ENCODE measurements around the gene ICAM5. TPM values are rescaled to one million over a fixed set of nuclear protein-coding genes. Genes with fewer than 3 reads are reported as not detected.
A peak's percentile ranks its signal among the peaks of the same experiment; 100 is the strongest.

ICAM5 gene
- total and polyA plus RNA-seq, 10 of the 15 experiments (the other 5 are each of a cell fraction or from before 2014, with no cell fraction given), result 0.14 to 4.6 (median 0.94) TPM; not detected in 2

GRCh38 chr19:10271543-10272086 lies 18.1 kb upstream of the ICAM5 start (continued):
- TF ChIP-seq, protein P1, sequence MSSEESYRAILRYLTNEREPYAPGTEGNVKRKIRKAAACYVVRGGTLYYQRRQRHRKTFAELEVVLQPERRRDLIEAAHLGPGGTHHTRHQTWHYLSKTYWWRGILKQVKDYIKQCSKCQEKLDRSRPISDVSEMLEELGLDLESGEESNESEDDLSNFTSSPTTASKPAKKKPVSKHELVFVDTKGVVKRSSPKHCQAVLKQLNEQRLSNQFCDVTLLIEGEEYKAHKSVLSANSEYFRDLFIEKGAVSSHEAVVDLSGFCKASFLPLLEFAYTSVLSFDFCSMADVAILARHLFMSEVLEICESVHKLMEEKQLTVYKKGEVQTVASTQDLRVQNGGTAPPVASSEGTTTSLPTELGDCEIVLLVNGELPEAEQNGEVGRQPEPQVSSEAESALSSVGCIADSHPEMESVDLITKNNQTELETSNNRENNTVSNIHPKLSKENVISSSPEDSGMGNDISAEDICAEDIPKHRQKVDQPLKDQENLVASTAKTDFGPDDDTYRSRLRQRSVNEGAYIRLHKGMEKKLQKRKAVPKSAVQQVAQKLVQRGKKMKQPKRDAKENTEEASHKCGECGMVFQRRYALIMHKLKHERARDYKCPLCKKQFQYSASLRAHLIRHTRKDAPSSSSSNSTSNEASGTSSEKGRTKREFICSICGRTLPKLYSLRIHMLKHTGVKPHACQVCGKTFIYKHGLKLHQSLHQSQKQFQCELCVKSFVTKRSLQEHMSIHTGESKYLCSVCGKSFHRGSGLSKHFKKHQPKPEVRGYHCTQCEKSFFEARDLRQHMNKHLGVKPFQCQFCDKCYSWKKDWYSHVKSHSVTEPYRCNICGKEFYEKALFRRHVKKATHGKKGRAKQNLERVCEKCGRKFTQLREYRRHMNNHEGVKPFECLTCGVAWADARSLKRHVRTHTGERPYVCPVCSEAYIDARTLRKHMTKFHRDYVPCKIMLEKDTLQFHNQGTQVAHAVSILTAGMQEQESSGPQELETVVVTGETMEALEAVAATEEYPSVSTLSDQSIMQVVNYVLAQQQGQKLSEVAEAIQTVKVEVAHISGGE (CRISPR knock-in tag; IDR thresholded peaks at IDR 0.05), result no peak; the same call in 1 of the 2 replicates
- TF ChIP-seq HDGF (IDR thresholded peaks at IDR 0.05) (no peak), SREBF1 (IDR thresholded peaks at IDR 0.05; ENCODE audit: low read length) (no peak), STAT3 (IDR thresholded peaks at IDR 0.05; ENCODE audit: low read depth, low read length) (no peak), NR2F1 (conservative IDR thresholded peaks at IDR 0.05) (peak; percentile 98), NFXL1 (IDR thresholded peaks at IDR 0.05; ENCODE audit: borderline replicate concordance) (no peak), SUZ12 (IDR thresholded peaks at IDR 0.05; ENCODE audit: unreplicated experiment) (no peak), FOXK2 (IDR thresholded peaks at IDR 0.05) (no peak), EGR1 (IDR thresholded peaks at IDR 0.05; ENCODE audit: borderline replicate concordance in 1 of 2, low read depth in 2 of 2, low read length in 2 of 2) (no peak), BRCA1 (IDR thresholded peaks at IDR 0.05; ENCODE audit: low read depth, low read length) (no peak), E4F1 (IDR thresholded peaks at IDR 0.05; ENCODE audit: borderline replicate concordance, partially characterized antibody) (no peak), TCF12 (IDR thresholded peaks at IDR 0.05; ENCODE audit: low read depth, low read length) (peak; percentile 79), NR2C1 (IDR thresholded peaks at IDR 0.05) (0 out of 2 replicates have a peak, but pooled peaks have one; percentile 30), ZNF274 (IDR thresholded peaks at IDR 0.05; ENCODE audit: insufficient read depth, insufficient read length) (no peak), NFYA (IDR thresholded peaks at IDR 0.05; ENCODE audit: borderline replicate concordance, low read depth, low read length) (no peak)
- TF ChIP-seq, protein P2, sequence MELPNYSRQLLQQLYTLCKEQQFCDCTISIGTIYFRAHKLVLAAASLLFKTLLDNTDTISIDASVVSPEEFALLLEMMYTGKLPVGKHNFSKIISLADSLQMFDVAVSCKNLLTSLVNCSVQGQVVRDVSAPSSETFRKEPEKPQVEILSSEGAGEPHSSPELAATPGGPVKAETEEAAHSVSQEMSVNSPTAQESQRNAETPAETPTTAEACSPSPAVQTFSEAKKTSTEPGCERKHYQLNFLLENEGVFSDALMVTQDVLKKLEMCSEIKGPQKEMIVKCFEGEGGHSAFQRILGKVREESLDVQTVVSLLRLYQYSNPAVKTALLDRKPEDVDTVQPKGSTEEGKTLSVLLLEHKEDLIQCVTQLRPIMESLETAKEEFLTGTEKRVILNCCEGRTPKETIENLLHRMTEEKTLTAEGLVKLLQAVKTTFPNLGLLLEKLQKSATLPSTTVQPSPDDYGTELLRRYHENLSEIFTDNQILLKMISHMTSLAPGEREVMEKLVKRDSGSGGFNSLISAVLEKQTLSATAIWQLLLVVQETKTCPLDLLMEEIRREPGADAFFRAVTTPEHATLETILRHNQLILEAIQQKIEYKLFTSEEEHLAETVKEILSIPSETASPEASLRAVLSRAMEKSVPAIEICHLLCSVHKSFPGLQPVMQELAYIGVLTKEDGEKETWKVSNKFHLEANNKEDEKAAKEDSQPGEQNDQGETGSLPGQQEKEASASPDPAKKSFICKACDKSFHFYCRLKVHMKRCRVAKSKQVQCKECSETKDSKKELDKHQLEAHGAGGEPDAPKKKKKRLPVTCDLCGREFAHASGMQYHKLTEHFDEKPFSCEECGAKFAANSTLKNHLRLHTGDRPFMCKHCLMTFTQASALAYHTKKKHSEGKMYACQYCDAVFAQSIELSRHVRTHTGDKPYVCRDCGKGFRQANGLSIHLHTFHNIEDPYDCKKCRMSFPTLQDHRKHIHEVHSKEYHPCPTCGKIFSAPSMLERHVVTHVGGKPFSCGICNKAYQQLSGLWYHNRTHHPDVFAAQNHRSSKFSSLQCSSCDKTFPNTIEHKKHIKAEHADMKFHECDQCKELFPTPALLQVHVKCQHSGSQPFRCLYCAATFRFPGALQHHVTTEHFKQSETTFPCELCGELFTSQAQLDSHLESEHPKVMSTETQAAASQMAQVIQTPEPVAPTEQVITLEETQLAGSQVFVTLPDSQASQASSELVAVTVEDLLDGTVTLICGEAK (IDR thresholded peaks at IDR 0.05; ENCODE audit: borderline replicate concordance), result no peak
- TF ChIP-seq, protein P3, sequence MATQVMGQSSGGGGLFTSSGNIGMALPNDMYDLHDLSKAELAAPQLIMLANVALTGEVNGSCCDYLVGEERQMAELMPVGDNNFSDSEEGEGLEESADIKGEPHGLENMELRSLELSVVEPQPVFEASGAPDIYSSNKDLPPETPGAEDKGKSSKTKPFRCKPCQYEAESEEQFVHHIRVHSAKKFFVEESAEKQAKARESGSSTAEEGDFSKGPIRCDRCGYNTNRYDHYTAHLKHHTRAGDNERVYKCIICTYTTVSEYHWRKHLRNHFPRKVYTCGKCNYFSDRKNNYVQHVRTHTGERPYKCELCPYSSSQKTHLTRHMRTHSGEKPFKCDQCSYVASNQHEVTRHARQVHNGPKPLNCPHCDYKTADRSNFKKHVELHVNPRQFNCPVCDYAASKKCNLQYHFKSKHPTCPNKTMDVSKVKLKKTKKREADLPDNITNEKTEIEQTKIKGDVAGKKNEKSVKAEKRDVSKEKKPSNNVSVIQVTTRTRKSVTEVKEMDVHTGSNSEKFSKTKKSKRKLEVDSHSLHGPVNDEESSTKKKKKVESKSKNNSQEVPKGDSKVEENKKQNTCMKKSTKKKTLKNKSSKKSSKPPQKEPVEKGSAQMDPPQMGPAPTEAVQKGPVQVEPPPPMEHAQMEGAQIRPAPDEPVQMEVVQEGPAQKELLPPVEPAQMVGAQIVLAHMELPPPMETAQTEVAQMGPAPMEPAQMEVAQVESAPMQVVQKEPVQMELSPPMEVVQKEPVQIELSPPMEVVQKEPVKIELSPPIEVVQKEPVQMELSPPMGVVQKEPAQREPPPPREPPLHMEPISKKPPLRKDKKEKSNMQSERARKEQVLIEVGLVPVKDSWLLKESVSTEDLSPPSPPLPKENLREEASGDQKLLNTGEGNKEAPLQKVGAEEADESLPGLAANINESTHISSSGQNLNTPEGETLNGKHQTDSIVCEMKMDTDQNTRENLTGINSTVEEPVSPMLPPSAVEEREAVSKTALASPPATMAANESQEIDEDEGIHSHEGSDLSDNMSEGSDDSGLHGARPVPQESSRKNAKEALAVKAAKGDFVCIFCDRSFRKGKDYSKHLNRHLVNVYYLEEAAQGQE (IDR thresholded peaks at IDR 0.05; ENCODE audit: low read depth, low read length), result no peak

Measured in GM12878 (cell line).